Endodermal cell (in vitro differentiated cells): ENCODE results near the gene ZNF385D. TPM values are rescaled to one million over a fixed set of nuclear protein-coding genes. Genes with fewer than 3 reads are reported as not detected.

Source experiments
- DNase-seq: peaks from one replicate; pipeline ENCODE4 v3.0.0-alpha.2; 2017
- H3K27ac ChIP-seq: 2 replicates; pipeline ENCODE4 v1.5.1; 2013; ENCODE audit warnings: mild to moderate bottlenecking, low read depth, low read length, moderate library complexity
- H3K27me3 ChIP-seq: 2 replicates; pipeline ENCODE4 v1.6.1; 2013; ENCODE audit warnings: mild to moderate bottlenecking, low read length, moderate library complexity; ENCODE audit not compliant: insufficient read depth, control insufficient read depth, poor library complexity, severe bottlenecking
- H3K36me3 ChIP-seq: 2 replicates; pipeline ENCODE4 v1.7.0; 2013; ENCODE audit warnings: mild to moderate bottlenecking, low read length, moderate library complexity; ENCODE audit not compliant: control insufficient read depth, insufficient read depth
- H3K4me1 ChIP-seq: one replicate; pipeline ENCODE4 v1.7.0; 2013; ENCODE audit warnings: low read length; ENCODE audit not compliant: control insufficient read depth, insufficient read depth
- H3K4me3 ChIP-seq: 2 replicates; pipeline ENCODE4 v1.5.1; 2013; ENCODE audit warnings: mild to moderate bottlenecking, low read length, moderate library complexity
- H3K9ac ChIP-seq: 2 replicates; pipeline ENCODE4 v1.6.1; 2013; ENCODE audit warnings: mild to moderate bottlenecking, low read length, moderate library complexity; ENCODE audit not compliant: poor library complexity, severe bottlenecking; ENCODE audit errors: extremely low read depth
- H3K9me3 ChIP-seq: 2 replicates; pipeline ENCODE4 v1.6.1; 2013; ENCODE audit warnings: mild to moderate bottlenecking, low read length, moderate library complexity; ENCODE audit not compliant: control insufficient read depth
- H3K27ac Mint-ChIP-seq: 2 replicates; pipeline ENCODE4 v1.8.0; 2020; ENCODE audit warnings: mixed read lengths
- H3K27me3 Mint-ChIP-seq: 2 replicates; pipeline ENCODE4 v1.8.0; 2021; ENCODE audit warnings: mild to moderate bottlenecking, mixed read lengths; ENCODE audit not compliant: insufficient read depth
- H3K36me3 Mint-ChIP-seq: 2 replicates; pipeline ENCODE4 v1.8.0; 2020; ENCODE audit warnings: low read depth, mixed read lengths
- H3K4me1 Mint-ChIP-seq: 2 replicates; pipeline ENCODE4 v1.8.0; 2020; ENCODE audit warnings: mixed read lengths
- H3K4me3 Mint-ChIP-seq: 2 replicates; pipeline ENCODE4 v1.8.0; 2020; ENCODE audit warnings: mild to moderate bottlenecking, moderate library complexity, mixed read lengths
- H3K9me3 Mint-ChIP-seq: 2 replicates; pipeline ENCODE4 v1.8.0; 2020; ENCODE audit warnings: mild to moderate bottlenecking, mixed read lengths
- CTCF ChIP-seq: fragments of 200-600 bp; sonication (generic); conservative IDR thresholded peaks from 2 replicates; pipeline ENCODE4 v1.5.0; 2021; ENCODE audit warnings: antibody characterized with exemption, mild to moderate bottlenecking
- WGBS, 2 experiments: methylation state at CpG; one replicate each; pipeline versions ENCODE4 v1.1.5 to v1.1.7; 2013; ENCODE audit warnings: missing lambda C conversion rate in 2 of 2, mixed read lengths in 1 of 2; ENCODE audit not compliant: insufficient coverage in 1 of 2, insufficient read length in 1 of 2; 5-methylcytosine and 5-hydroxymethylcytosine counted together
- total RNA-seq, 2 donors: library from RNA; stranded (reverse); fragmentation: NEBNext Ultra II Directional in 1 of 2; extraction: Animal tissue kit (Norgen Biotek cat#: 25700) in 1 of 2; gene quantifications; 2 replicates in 1 of 2; 3 replicates in 1 of 2; pipeline ENCODE4 v1.2.1, GENCODE V29; 2021

Gene ZNF385D
- total RNA-seq, 2 donors from 2014 or later, result 1.1 to 3.7 TPM

GRCh38 chr3:21449738-21450137, 301.3 kb downstream of the ZNF385D start:
- H3K4me3 ChIP-seq, result no peak overlapping the region
- H3K4me3 Mint-ChIP-seq, result no peak overlapping the region
- 83 to 93% methylated on average over 2 of the region's 2 CpGs for WGBS, 2 experiments
- no peak overlapping the region for H3K27ac ChIP-seq
- no peak overlapping the region for H3K9ac ChIP-seq
- no peaks in the 10 kb centered on the region for H3K27me3 Mint-ChIP-seq
- peaks cover 7% of the 10 kb centered on the region for H3K9me3 ChIP-seq
- H3K36me3 Mint-ChIP-seq, result no peaks in the 10 kb centered on the region
- DNase-seq, result no peak
- no peak for TF ChIP-seq CTCF
- no peaks in the 10 kb centered on the region for H3K36me3 ChIP-seq
- H3K9me3 Mint-ChIP-seq, result peaks cover 6% of the 10 kb centered on the region
- H3K27ac Mint-ChIP-seq, result no peak overlapping the region
- no peaks in the 10 kb centered on the region for H3K27me3 ChIP-seq
- peaks cover 11% of the 10 kb centered on the region for H3K4me1 Mint-ChIP-seq
- H3K4me1 ChIP-seq, result peaks cover 6% of the 10 kb centered on the region

- Histone ChIP-seq H3K4me3 (no peak overlapping the region), H3K9ac (no peak overlapping the region), H3K27me3 (no peaks in the 10 kb centered on the region), H3K9me3 (peaks cover 2% of the 10 kb centered on the region), H3K4me1 (peaks cover 8% of the 10 kb centered on the region), H3K36me3 (no peaks in the 10 kb centered on the region), H3K27ac (no peak overlapping the region)
- Mint-ChIP-seq H3K4me1 (peaks cover 13% of the 10 kb centered on the region), H3K36me3 (no peaks in the 10 kb centered on the region), H3K27ac (no peak overlapping the region), H3K27me3 (no peaks in the 10 kb centered on the region), H3K4me3 (no peak overlapping the region), H3K9me3 (no peaks in the 10 kb centered on the region)
- TF ChIP-seq CTCF, result no peak
- 88 to 100% methylated on average over 2 to 4 of the region's 4 CpGs for WGBS, 2 experiments
- DNase-seq, result no peak
Observed at GRCh38 chr3:21447476-21448151, 303.4 kb downstream of the ZNF385D start.

DNA sequence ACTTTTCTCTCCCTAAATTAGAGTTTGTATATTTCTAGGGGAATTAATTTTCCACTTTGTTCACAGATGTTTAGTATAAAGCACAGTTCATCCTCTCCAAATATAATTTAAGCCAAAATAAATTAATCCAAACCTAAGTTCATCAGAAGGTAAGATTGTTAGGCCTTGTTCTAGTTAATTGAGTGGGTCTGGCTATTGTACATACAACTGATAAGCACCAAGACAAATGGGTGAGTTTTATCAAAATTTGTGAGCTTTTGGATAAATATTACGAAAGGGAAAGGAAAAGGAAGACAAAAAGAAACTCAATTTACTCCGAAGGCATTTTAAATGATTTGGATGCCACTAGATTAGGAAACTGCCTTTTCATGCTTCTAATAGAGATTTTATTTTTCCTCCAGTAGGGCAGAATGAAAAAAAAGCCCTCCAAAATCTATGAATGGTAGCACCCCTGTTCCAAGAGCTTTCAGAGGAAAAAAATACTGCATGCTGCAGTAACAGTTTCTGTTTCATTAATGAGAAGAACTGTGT, 304.0 kb downstream of the ZNF385D start:
- H3K4me3 ChIP-seq, result no peak overlapping the region
- no peak overlapping the region for H3K27ac ChIP-seq
- TF ChIP-seq CTCF, result no peak
- no peaks in the 10 kb centered on the region for H3K9me3 ChIP-seq
- Mint-ChIP-seq H3K27ac (no peak overlapping the region), H3K4me1 (peaks cover 13% of the 10 kb centered on the region), H3K36me3 (no peaks in the 10 kb centered on the region), H3K27me3 (no peaks in the 10 kb centered on the region), H3K4me3 (no peak overlapping the region), H3K9me3 (no peaks in the 10 kb centered on the region)
- peaks cover 8% of the 10 kb centered on the region for H3K4me1 ChIP-seq
- H3K36me3 ChIP-seq, result no peaks in the 10 kb centered on the region
- 87% methylated on average over 2 of the region's 2 CpGs; no CpG with 5 or more reads in 1 of the 2 experiments for WGBS, 2 experiments
- H3K9ac ChIP-seq, result no peak overlapping the region
- no peak for DNase-seq
- no peaks in the 10 kb centered on the region for H3K27me3 ChIP-seq
